Right lobe of liver (tissue), 6 donors: ENCODE data around the gene RPL31. TPM values are rescaled to one million over a fixed set of nuclear protein-coding genes. Genes with fewer than 3 reads are reported as not detected.

Experiments used
- ATAC-seq, 4 donors: fragments of 200-7000 bp; cut with Tn5 transposase; one replicate each; pipeline ENCODE4 v1.9.1; 2020; ENCODE audit warnings: mild to moderate bottlenecking in 4 of 4, moderate library complexity in 4 of 4
- DNase-seq, 3 donors: peaks; one replicate each; pipeline ENCODE4 v3.0.0-alpha.2; 2020
- H3K27ac ChIP-seq, 3 donors: fragments of 200-600 bp; one replicate each; pipeline ENCODE4 v1.8.0; 2022
- H3K27me3 ChIP-seq, 2 donors: fragments of 200-600 bp; one replicate each; pipeline ENCODE4 v1.8.0; 2022
- H3K36me3 ChIP-seq, 4 donors: fragments of 200-600 bp; sonication (generic) in 1 of 4; one replicate each; pipeline versions ENCODE4 v1.5.1 to v1.8.0; 2017 to 2022; ENCODE audit warnings: control low read depth in 1 of 4
- H3K4me1 ChIP-seq, 4 donors: fragments of 200-600 bp; sonication (generic) in 1 of 4; one replicate each; pipeline versions ENCODE4 v1.5.1 to v1.8.0; 2017 to 2022; ENCODE audit warnings: control low read depth in 1 of 4
- H3K4me3 ChIP-seq, 3 donors: fragments of 200-600 bp; one replicate each; pipeline ENCODE4 v1.8.0; 2022
- H3K9me3 ChIP-seq, 4 donors: fragments of 200-600 bp; sonication (generic) in 1 of 4; one replicate each; pipeline versions ENCODE4 v1.5.1 to v1.8.0; 2017 to 2022; ENCODE audit warnings: control low read depth in 1 of 4
- CTCF ChIP-seq, 4 donors: fragments of 200-600 bp in 3 of 4; fragments of 450-650 bp in 1 of 4; IDR thresholded peaks; one replicate each; pipeline versions ENCODE4 v1.5.1 to v1.8.0; 2016 to 2022; ENCODE audit warnings: antibody characterized with exemption in 4 of 4, mild to moderate bottlenecking in 2 of 4
- POLR2A ChIP-seq: fragments of 450-650 bp; IDR thresholded peaks from one replicate; pipeline ENCODE4 v1.6.1; 2017; ENCODE audit warnings: antibody characterized with exemption, mild to moderate bottlenecking
- WGBS: methylation state at CpG from one replicate; pipeline ENCODE4 v1.1.6; 2018; ENCODE audit warnings: low coverage, low lambda C conversion rate; ENCODE audit not compliant: insufficient coverage; ENCODE audit errors: missing lambda C conversion rate; 5-methylcytosine and 5-hydroxymethylcytosine counted together
- intact Hi-C, 2 donors: fragments of 100-400 bp; cut with DNase I; formaldehyde crosslinking; loops; one replicate each; pipeline versions ENCODE4 v1.11.2 to v1.14.1; 2022
- total RNA-seq, 6 experiments: library from RNA; depleted of rRNA in 2 of 6; stranded (reverse); fragments of >200 nt in 2 of 6; fragmentation: NEBNext Ultra II Directional in 3 of 6; extraction: Animal tissue kit (Norgen Biotek cat#: 25700) in 3 of 6; gene quantifications; one replicate each; pipeline versions ENCODE4 v1.1.0 to v1.2.4, GENCODE V29; 2016 to 2023
- donor health status: DM: no; HTN: yes; CAD: no.
- donor health status: DM: no; HTN: no; CAD: no.
- donor health status: DM: no; HTN: no; CAD: no.
- donor health status: DM: no; HTN: yes; CAD: no.
- donor health status: DM: no; HTN: yes; CAD: no.

Gene RPL31
- total RNA-seq, 6 experiments from 2014 or later: 363 to 497 (median 443) TPM

GRCh38 chr2:100965596-100965995, 36.5 kb upstream of the RPL31 start:
- no peak overlapping the region for H3K27ac ChIP-seq
- intact Hi-C loops: no loop called here
- ATAC-seq (no peak), DNase-seq (no peak)
- H3K4me1 ChIP-seq: no peaks in the 10 kb centered on the region
- no peaks in the 10 kb centered on the region for H3K27me3 ChIP-seq
- H3K9me3 ChIP-seq: no peaks in the 10 kb centered on the region
- H3K4me3 ChIP-seq: no peak overlapping the region
- TF ChIP-seq CTCF (IDR thresholded peaks at IDR 0.05): no peak
- no peak for TF ChIP-seq POLR2A
- H3K36me3 ChIP-seq: peaks cover 0 to 5% (median 0%) of the 10 kb centered on the region in 4 donors
- WGBS: 100% methylated on average over 4 of the region's 5 CpGs

- 76% methylated on average over 5 of the region's 8 CpGs for WGBS
- TF ChIP-seq POLR2A: no peak
- no peak for TF ChIP-seq CTCF (IDR thresholded peaks at IDR 0.05)
- Histone ChIP-seq H3K4me1 (no peaks in the 10 kb centered on the region), H3K9me3 (no peaks in the 10 kb centered on the region), H3K27ac (no peak overlapping the region), H3K36me3 (peaks cover 0 to 15% (median 0%) of the 10 kb centered on the region in 4 donors), H3K4me3 (no peak overlapping the region), H3K27me3 (no peaks in the 10 kb centered on the region)
- peak in 2 of 4 donors; percentile 22 for ATAC-seq
- DNase-seq: no peak
- intact Hi-C loops: no loop called here
These were observed 34.4 kb upstream of the RPL31 start for GRCh38 chr2:100967716-100968115.

- no peak overlapping the region for H3K4me3 ChIP-seq
- H3K36me3 ChIP-seq: peaks cover 0 to 18% (median 0%) of the 10 kb centered on the region in 4 donors
- H3K9me3 ChIP-seq: no peaks in the 10 kb centered on the region
- WGBS: 88% methylated on average over 19 of the region's 28 CpGs
- intact Hi-C loops: no loop called here
- DNase-seq (no peak), ATAC-seq (peak in 3 of 4 donors; percentile 40 to 54 (median 40))
- TF ChIP-seq CTCF (IDR thresholded peaks at IDR 0.05): no peak
- TF ChIP-seq POLR2A: no peak
- no peaks in the 10 kb centered on the region for H3K27me3 ChIP-seq
- H3K4me1 ChIP-seq: no peaks in the 10 kb centered on the region
- no peak overlapping the region for H3K27ac ChIP-seq
These were observed 33.6 kb upstream of the RPL31 start for GRCh38 chr2:100968146-100969145.

- Histone ChIP-seq H3K36me3 (peaks cover 0 to 26% (median 0%) of the 10 kb centered on the region in 4 donors), H3K4me1 (no peaks in the 10 kb centered on the region), H3K27ac (no peak overlapping the region), H3K27me3 (no peaks in the 10 kb centered on the region), H3K4me3 (no peak overlapping the region), H3K9me3 (no peaks in the 10 kb centered on the region)
- intact Hi-C loops: no loop called here
- ATAC-seq (no peak), DNase-seq (no peak)
- TF ChIP-seq POLR2A (no peak), CTCF (IDR thresholded peaks at IDR 0.05) (no peak)
- WGBS: 100% methylated on average over 1 of the region's 7 CpGs
These were observed 32.1 kb upstream of the RPL31 start for GRCh38 chr2:100969998-100970397.
